Ovary (tissue), 3 donors: ENCODE measurements around the gene CYP2B6.

ENCODE experiments used
- EP300 ChIP-seq: sonication (generic); formaldehyde crosslinking; IDR thresholded peaks from one replicate; pipeline ENCODE4 v1.6.1; 2017; ENCODE audit warnings: antibody characterized with exemption
- TF ChIP-seq, protein P1 (sequence below), 3 donors: fragments of 450-650 bp in 2 of 3; fragments of 200-600 bp in 1 of 3; IDR thresholded peaks; one replicate each; pipeline versions ENCODE4 v1.5.1 to v1.8.0; 2016 to 2022; ENCODE audit warnings: antibody characterized with exemption in 3 of 3, mild to moderate bottlenecking in 1 of 3
- donor health status: DM: no; HTN: no; CAD: no.

DNA sequence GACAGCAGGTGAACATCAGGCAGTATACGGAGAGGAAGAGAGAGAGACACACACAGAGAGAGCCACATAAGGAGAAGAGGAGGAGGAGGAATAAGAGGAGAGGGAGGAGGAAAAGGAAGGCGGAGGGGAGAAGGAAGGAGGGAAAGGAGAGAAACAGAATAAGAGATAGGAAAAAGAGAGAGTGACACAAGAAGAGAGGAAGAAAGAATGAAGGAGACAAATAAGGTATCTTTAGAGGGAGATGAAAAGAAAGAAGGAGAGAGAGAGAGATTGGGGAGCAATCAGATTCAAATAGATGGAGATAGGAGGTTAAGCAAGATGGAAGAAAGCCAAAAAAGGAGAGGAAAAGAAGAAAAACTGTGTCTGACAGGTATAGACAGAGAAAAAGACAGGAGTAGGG, 44.0 kb upstream of the CYP2B6 start:
- TF ChIP-seq, protein P1, sequence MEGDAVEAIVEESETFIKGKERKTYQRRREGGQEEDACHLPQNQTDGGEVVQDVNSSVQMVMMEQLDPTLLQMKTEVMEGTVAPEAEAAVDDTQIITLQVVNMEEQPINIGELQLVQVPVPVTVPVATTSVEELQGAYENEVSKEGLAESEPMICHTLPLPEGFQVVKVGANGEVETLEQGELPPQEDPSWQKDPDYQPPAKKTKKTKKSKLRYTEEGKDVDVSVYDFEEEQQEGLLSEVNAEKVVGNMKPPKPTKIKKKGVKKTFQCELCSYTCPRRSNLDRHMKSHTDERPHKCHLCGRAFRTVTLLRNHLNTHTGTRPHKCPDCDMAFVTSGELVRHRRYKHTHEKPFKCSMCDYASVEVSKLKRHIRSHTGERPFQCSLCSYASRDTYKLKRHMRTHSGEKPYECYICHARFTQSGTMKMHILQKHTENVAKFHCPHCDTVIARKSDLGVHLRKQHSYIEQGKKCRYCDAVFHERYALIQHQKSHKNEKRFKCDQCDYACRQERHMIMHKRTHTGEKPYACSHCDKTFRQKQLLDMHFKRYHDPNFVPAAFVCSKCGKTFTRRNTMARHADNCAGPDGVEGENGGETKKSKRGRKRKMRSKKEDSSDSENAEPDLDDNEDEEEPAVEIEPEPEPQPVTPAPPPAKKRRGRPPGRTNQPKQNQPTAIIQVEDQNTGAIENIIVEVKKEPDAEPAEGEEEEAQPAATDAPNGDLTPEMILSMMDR (IDR thresholded peaks at IDR 0.05), result no peak
- no peak for TF ChIP-seq EP300
